HepG2 (cell line): Measurements from ENCODE around the gene PCDHGA6. TPM values are rescaled to one million over a fixed set of nuclear protein-coding genes. Genes with fewer than 3 reads are reported as not detected.

Experiments used
- CSRNP2 ChIP-seq: sonication (generic); formaldehyde crosslinking; conservative IDR thresholded peaks from 2 replicates; pipeline ENCODE4 v1.8.0; 2022; ENCODE audit warnings: low read depth, missing genetic modification reagents
- ELF3 ChIP-seq: IDR thresholded peaks from 2 replicates; pipeline ENCODE4 v1.6.1; 2016; ENCODE audit warnings: missing genetic modification reagents, missing compliant biosample characterization
- FOXP4 ChIP-seq: sonication (generic); formaldehyde crosslinking; IDR thresholded peaks from 2 replicates; pipeline ENCODE4 v1.4.0; 2020; ENCODE audit warnings: missing genetic modification reagents
- YY1 ChIP-seq: IDR thresholded peaks from 2 replicates; pipeline ENCODE4 v1.6.1; 2011; ENCODE audit warnings: low read length, low read depth, moderate library complexity, mild to moderate bottlenecking; ENCODE audit not compliant: insufficient read depth, insufficient replicate concordance
- ZMAT3 ChIP-seq: sonication (generic); formaldehyde crosslinking; conservative IDR thresholded peaks from 2 replicates; pipeline ENCODE4 v1.7.0; 2021; ENCODE audit warnings: missing genetic modification reagents
- ZNF142 ChIP-seq: sonication (generic); formaldehyde crosslinking; IDR thresholded peaks from 2 replicates; pipeline ENCODE4 v1.4.0; 2020; ENCODE audit warnings: missing genetic modification reagents
- ZSCAN25 ChIP-seq: sonication (generic); formaldehyde crosslinking; IDR thresholded peaks from 2 replicates; pipeline ENCODE4 v1.8.0; 2022; ENCODE audit warnings: mild to moderate bottlenecking, missing genetic modification reagents
- polyA plus RNA-seq, 8 experiments: library from polyadenylated mRNA; depleted of rRNA in 3 of 8; stranded (reverse) in 7 of 8; unstranded in 1 of 8; fragments of >200 nt; fragmentation: Illumina TruSeq in 4 of 8; extraction: Trizol in 4 of 8; gene quantifications; 2 replicates each; pipeline versions ENCODE4 v1.2.1 to v1.2.3, GENCODE V29; 2011 to 2016; ENCODE audit warnings: low read depth in 4 of 8, missing spikeins in 1 of 8, mixed read lengths in 1 of 8; ENCODE audit not compliant: insufficient read depth in 1 of 8
- total RNA-seq, 5 experiments: library from RNA; depleted of rRNA; stranded (reverse); fragments of >200 nt; fragmentation: Illumina TruSeq; extraction: Trizol; gene quantifications; 2 replicates each; pipeline ENCODE4 v1.2.3, GENCODE V29; 2016; ENCODE audit warnings: low read depth in 1 of 5

The PCDHGA6 gene
- total and polyA plus RNA-seq, 2 of the 13 experiments (the other 11 are each of a cell fraction or from before 2014, with no cell fraction given) = 0.33 to 0.51 TPM

- TF ChIP-seq CSRNP2 (CRISPR knock-in tag) (no peak), ELF3 (CRISPR knock-in tag) (no peak), FOXP4 (CRISPR knock-in tag) (no peak), ZNF142 (CRISPR knock-in tag) (no peak), YY1 (no peak), ZMAT3 (CRISPR knock-in tag) (no peak), ZSCAN25 (no peak)
Measured at GRCh38 chr5:141383345-141383744, 9.7 kb downstream of the PCDHGA6 start (continued).
